ENCODE data around the gene TRAPPC6A. TPM values are rescaled to one million over a fixed set of nuclear protein-coding genes. Genes with fewer than 3 reads are reported as not detected.

TRAPPC6A gene
- total RNA-seq, 1 donor from 2014 or later, result 28.7 TPM

DNA sequence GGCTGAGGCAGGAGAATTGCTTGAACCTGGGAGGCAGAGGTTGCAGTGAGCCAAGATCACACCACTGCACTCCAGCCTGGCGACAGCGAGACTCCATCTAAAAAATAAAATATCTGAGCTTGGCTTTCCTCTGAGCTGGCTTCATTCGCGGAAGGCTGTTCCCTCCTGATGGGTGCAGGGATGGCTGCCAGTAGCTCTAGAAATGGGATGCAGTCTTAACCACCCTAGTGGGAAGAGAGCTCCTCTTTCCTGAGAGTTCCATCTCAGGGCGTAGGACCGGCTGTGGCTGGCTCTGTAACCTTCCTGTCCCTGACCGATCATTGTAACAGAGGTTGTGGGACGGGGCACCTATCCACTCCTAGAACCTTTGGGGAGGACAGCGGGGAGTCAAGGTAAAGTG is 52.7 kb downstream of the TRAPPC6A start:
- H3K27me3 ChIP-seq, result no peaks in the 10 kb centered on the region
- H3K27ac ChIP-seq, result no peak overlapping the region
- H3K36me3 ChIP-seq, result no peaks in the 10 kb centered on the region
- peaks cover 47% of the 10 kb centered on the region for H3K4me1 ChIP-seq
- H3K9me3 ChIP-seq, result no peaks in the 10 kb centered on the region
- intact Hi-C loops (cut with DNase I), result no loop called here
- DNase-seq (ENCODE audit: extremely low spot score in 2 of 2), result no peak
- TF ChIP-seq POLR2A (IDR thresholded peaks at IDR 0.05) (no peak), POLR2AphosphoS5 (IDR thresholded peaks at IDR 0.05; ENCODE audit: insufficient read depth in 1 of 2, low read depth in 1 of 2) (no peak)
- TF ChIP-seq, protein P1, sequence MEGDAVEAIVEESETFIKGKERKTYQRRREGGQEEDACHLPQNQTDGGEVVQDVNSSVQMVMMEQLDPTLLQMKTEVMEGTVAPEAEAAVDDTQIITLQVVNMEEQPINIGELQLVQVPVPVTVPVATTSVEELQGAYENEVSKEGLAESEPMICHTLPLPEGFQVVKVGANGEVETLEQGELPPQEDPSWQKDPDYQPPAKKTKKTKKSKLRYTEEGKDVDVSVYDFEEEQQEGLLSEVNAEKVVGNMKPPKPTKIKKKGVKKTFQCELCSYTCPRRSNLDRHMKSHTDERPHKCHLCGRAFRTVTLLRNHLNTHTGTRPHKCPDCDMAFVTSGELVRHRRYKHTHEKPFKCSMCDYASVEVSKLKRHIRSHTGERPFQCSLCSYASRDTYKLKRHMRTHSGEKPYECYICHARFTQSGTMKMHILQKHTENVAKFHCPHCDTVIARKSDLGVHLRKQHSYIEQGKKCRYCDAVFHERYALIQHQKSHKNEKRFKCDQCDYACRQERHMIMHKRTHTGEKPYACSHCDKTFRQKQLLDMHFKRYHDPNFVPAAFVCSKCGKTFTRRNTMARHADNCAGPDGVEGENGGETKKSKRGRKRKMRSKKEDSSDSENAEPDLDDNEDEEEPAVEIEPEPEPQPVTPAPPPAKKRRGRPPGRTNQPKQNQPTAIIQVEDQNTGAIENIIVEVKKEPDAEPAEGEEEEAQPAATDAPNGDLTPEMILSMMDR (IDR thresholded peaks at IDR 0.05), result no peak
- no peak overlapping the region for H3K4me3 ChIP-seq

GRCh38 chr19:45124021-45124420 is 54.0 kb downstream of the TRAPPC6A start:
- H3K27ac ChIP-seq, result no peak overlapping the region
- no peak overlapping the region for H3K4me3 ChIP-seq
- peaks cover 47% of the 10 kb centered on the region for H3K4me1 ChIP-seq
- TF ChIP-seq POLR2A (IDR thresholded peaks at IDR 0.05), result no peak
- TF ChIP-seq, protein P1 (IDR thresholded peaks at IDR 0.05), result no peak
- TF ChIP-seq POLR2AphosphoS5 (IDR thresholded peaks at IDR 0.05; ENCODE audit: insufficient read depth in 1 of 2, low read depth in 1 of 2), result no peak
- no peaks in the 10 kb centered on the region for H3K27me3 ChIP-seq
- intact Hi-C loops (cut with DNase I), result no loop called here
- H3K36me3 ChIP-seq, result no peaks in the 10 kb centered on the region
- no peak for DNase-seq (ENCODE audit: extremely low spot score in 2 of 2)
- H3K9me3 ChIP-seq, result no peaks in the 10 kb centered on the region

- H3K36me3 ChIP-seq, result no peaks in the 10 kb centered on the region
- H3K9me3 ChIP-seq, result no peaks in the 10 kb centered on the region
- no peak for DNase-seq (ENCODE audit: extremely low spot score in 2 of 2)
- TF ChIP-seq, protein P1 (IDR thresholded peaks at IDR 0.05), result no peak
- TF ChIP-seq POLR2AphosphoS5 (IDR thresholded peaks at IDR 0.05; ENCODE audit: insufficient read depth in 1 of 2, low read depth in 1 of 2) (no peak), POLR2A (IDR thresholded peaks at IDR 0.05) (no peak)
- intact Hi-C loops (cut with DNase I), result no loop called here
- no peak overlapping the region for H3K27ac ChIP-seq
- no peaks in the 10 kb centered on the region for H3K27me3 ChIP-seq
- no peak overlapping the region for H3K4me3 ChIP-seq
- H3K4me1 ChIP-seq, result peaks cover 47% of the 10 kb centered on the region
Observed at GRCh38 chr19:45123440-45123850, 54.6 kb downstream of the TRAPPC6A start.

- H3K4me3 ChIP-seq, result no peak overlapping the region
- no peak for DNase-seq (ENCODE audit: extremely low spot score in 2 of 2)
- peaks cover 52% of the 10 kb centered on the region for H3K4me1 ChIP-seq
- intact Hi-C loops (cut with DNase I), result no loop called here
- TF ChIP-seq POLR2A (IDR thresholded peaks at IDR 0.05) (no peak), POLR2AphosphoS5 (IDR thresholded peaks at IDR 0.05; ENCODE audit: insufficient read depth in 1 of 2, low read depth in 1 of 2) (no peak)
- TF ChIP-seq, protein P1 (IDR thresholded peaks at IDR 0.05), result no peak
- no peaks in the 10 kb centered on the region for H3K27me3 ChIP-seq
- no peaks in the 10 kb centered on the region for H3K9me3 ChIP-seq
- no peak overlapping the region for H3K27ac ChIP-seq
- no peaks in the 10 kb centered on the region for H3K36me3 ChIP-seq
Observed at GRCh38 chr19:45122832-45123231, 55.2 kb downstream of the TRAPPC6A start.

- intact Hi-C loops (cut with DNase I), result no loop called here
- no peaks in the 10 kb centered on the region for H3K36me3 ChIP-seq
- TF ChIP-seq POLR2AphosphoS5 (IDR thresholded peaks at IDR 0.05; ENCODE audit: insufficient read depth in 1 of 2, low read depth in 1 of 2) (no peak), POLR2A (IDR thresholded peaks at IDR 0.05) (no peak)
- TF ChIP-seq, protein P1 (IDR thresholded peaks at IDR 0.05), result no peak
- no peaks in the 10 kb centered on the region for H3K9me3 ChIP-seq
- peaks cover 56% of the 10 kb centered on the region for H3K4me1 ChIP-seq
- no peak overlapping the region for H3K4me3 ChIP-seq
- no peak overlapping the region for H3K27ac ChIP-seq
- H3K27me3 ChIP-seq, result no peaks in the 10 kb centered on the region
- no peak for DNase-seq (ENCODE audit: extremely low spot score in 2 of 2)
Observed at GRCh38 chr19:45121827-45122345, 56.2 kb downstream of the TRAPPC6A start.

Data from vagina (tissue), 2 donors.